Activated naive CD8-positive, alpha-beta T cell treated with anti-CD3 and anti-CD28 coated beads, Interleukin-2, amount 50 U/mL, for 24 hours (primary cell): Measurements from ENCODE around the gene AIM2.

ENCODE experiments used
- ATAC-seq: fragments of 150-1000 bp; cut with Tn5 transposase; one replicate; pipeline ENCODE4 v1.10.0; 2021
- DNase-seq: peaks from one replicate; pipeline ENCODE4 v3.0.0; 2021
- H3K27ac Mint-ChIP-seq: one replicate; pipeline ENCODE4 v1.8.0; 2021; ENCODE audit warnings: mild to moderate bottlenecking, mixed read lengths
- H3K27me3 Mint-ChIP-seq: one replicate; pipeline ENCODE4 v1.8.0; 2021; ENCODE audit warnings: mixed read lengths
- H3K36me3 Mint-ChIP-seq: one replicate; pipeline ENCODE4 v1.8.0; 2021; ENCODE audit warnings: low read depth, mixed read lengths
- H3K4me1 Mint-ChIP-seq: one replicate; pipeline ENCODE4 v1.8.0; 2021; ENCODE audit warnings: mixed read lengths
- H3K4me3 Mint-ChIP-seq: one replicate; pipeline ENCODE4 v1.8.0; 2021; ENCODE audit warnings: mild to moderate bottlenecking, moderate library complexity, mixed read lengths
- H3K9me3 Mint-ChIP-seq: one replicate; pipeline ENCODE4 v1.8.0; 2021; ENCODE audit warnings: mixed read lengths

The AIM2 gene

GRCh38 chr1:159014003-159014571 is 62.5 kb downstream of the AIM2 start:
- Mint-ChIP-seq H3K9me3 (no peaks in the 10 kb centered on the region), H3K4me3 (peak overlapping the region; percentile 90), H3K4me1 (peaks cover 58% of the 10 kb centered on the region), H3K27me3 (no peaks in the 10 kb centered on the region), H3K36me3 (peaks cover 82% of the 10 kb centered on the region), H3K27ac (peak overlapping the region; percentile 95)
- no peak for DNase-seq
- ATAC-seq: no peak

- no peaks in the 10 kb centered on the region for H3K27me3 Mint-ChIP-seq
- peaks cover 58% of the 10 kb centered on the region for H3K4me1 Mint-ChIP-seq
- peak overlapping the region; percentile 95 for H3K27ac Mint-ChIP-seq
- ATAC-seq (peak; percentile 66), DNase-seq (peak; percentile 61)
- H3K4me3 Mint-ChIP-seq: peak overlapping the region; percentile 90
- peaks cover 73% of the 10 kb centered on the region for H3K36me3 Mint-ChIP-seq
- no peaks in the 10 kb centered on the region for H3K9me3 Mint-ChIP-seq
These were observed 64.1 kb downstream of the AIM2 start for GRCh38 chr1:159012495-159012894.
